ENCODE measurements around the gene INPP5A. TPM values are rescaled to one million over a fixed set of nuclear protein-coding genes. Genes with fewer than 3 reads are reported as not detected.

The INPP5A gene
- total RNA-seq, 4 donors from 2014 or later: 16.9 to 58.2 (median 29.5) TPM

DNA sequence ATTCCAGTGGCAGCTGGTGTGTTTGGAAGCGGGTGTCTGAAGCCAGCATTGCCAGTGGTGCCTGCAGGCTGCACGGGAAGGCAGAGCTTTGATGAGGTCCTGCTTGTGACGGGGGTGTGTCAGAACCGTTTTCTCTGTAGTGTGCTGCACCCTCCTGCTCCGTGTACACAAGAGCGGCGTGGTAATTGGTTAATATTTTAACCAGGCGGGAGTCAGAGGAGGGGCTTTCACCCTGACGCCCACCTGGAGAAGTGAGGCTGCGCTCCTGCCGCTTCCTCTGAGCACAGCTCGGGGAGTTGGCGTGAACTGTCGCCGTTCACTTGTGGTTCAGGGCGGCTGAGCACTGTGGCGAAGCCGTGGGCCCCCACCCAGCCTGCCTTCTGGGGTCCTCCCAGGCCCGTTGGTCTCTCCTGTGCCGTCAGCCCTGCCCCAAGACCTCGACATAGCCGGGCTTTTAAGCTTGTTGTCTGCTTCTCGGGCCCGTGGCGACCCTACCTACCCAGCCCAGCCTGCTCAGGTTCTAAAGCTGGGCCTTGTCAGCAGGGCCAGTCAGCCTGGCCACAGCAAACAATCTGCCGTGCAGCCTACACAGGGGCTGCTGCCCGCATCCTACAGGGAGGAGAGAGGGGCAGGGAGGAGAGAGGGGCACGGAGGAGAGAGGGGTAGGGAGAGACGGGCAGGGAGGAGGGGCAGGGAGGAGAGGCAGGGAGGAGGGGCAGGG is 236.8 kb downstream of the INPP5A start:
- intact Hi-C loops (cut with DNase I): no loop called here
- Histone ChIP-seq H3K9me3 (no peaks in the 10 kb centered on the region), H3K36me3 (peaks cover 3 to 53% (median 7%) of the 10 kb centered on the region in 3 donors), H3K27ac (no peak overlapping the region), H3K4me3 (no peak overlapping the region), H3K27me3 (no peaks in the 10 kb centered on the region), H3K4me1 (peaks cover 0 to 4% (median 0%) of the 10 kb centered on the region in 3 donors)
- no peak for DNase-seq
- TF ChIP-seq POLR2A (IDR thresholded peaks at IDR 0.05): no peak
- TF ChIP-seq, protein P1, sequence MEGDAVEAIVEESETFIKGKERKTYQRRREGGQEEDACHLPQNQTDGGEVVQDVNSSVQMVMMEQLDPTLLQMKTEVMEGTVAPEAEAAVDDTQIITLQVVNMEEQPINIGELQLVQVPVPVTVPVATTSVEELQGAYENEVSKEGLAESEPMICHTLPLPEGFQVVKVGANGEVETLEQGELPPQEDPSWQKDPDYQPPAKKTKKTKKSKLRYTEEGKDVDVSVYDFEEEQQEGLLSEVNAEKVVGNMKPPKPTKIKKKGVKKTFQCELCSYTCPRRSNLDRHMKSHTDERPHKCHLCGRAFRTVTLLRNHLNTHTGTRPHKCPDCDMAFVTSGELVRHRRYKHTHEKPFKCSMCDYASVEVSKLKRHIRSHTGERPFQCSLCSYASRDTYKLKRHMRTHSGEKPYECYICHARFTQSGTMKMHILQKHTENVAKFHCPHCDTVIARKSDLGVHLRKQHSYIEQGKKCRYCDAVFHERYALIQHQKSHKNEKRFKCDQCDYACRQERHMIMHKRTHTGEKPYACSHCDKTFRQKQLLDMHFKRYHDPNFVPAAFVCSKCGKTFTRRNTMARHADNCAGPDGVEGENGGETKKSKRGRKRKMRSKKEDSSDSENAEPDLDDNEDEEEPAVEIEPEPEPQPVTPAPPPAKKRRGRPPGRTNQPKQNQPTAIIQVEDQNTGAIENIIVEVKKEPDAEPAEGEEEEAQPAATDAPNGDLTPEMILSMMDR (IDR thresholded peaks at IDR 0.05): no peak
- WGBS, 2 donors: 85 to 88% methylated on average over 12 to 17 of the region's 29 CpGs

DNA sequence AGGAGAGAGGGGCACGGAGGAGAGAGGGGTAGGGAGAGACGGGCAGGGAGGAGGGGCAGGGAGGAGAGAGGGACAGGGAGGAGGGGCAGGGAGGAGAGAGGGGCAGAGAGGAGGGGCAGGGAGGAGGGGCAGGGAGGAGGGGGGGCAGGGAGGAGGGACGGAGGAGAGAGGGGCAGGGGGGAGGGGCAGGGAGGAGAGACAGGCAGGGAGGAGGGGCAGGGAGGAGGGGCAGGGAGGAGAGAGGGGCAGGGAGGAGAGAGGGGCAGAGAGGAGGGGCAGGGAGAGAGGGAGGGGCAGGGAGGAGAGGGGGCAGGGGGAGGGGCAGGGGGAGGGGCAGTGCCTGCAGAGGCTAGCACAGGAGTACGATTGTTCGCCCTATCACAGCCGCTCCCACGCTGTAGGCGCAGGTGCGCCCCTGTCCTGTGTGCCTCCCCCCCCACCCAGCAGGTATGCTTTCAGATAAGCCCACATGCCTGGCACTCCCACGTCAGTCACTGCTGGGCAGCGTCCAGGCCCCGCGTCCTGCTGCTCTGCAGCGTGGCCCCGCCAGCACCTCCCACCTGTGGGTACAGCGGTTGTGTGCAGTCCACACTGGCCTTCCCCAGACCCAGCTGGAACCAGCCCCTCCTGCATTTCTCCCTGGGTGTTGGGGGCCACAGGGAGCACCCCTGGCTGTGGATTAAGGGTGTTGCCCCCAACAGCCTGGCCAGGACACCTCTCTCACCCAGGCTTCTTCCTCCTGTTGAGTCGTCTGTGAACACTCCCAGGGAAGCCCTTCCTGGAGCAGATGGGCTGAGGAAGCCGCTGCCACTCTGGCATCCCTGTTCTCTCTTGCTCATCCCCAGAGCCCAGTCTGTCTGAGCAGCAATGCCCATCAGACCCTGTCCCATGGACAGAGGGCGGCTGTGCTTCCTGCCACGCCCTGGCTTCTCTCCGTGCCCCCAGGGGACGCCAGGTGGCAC is 237.6 kb downstream of the INPP5A start:
- no peak for DNase-seq
- intact Hi-C loops (cut with DNase I): no loop called here
- 71 to 86% methylated on average over 12 to 17 of the region's 22 CpGs for WGBS, 2 donors

DNA sequence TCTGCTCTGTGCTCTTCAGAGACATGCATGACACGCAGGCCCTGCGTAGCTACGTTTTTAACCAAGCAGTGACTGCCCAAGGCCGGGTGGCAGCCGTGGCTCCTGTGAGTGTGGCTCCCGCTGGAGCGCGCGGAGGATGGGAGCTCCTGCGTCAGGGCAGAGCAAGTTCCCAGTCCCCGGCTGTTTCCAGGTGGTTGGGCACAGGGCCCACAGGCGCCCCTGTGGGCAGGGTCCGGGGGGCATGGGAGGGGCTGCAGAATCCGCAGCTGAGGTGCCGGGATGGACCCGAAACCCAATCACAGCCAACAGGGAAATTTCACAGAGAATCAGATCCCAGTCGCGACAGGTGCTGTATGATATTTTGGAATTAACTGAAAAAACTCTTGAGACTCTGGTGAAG is 238.6 kb downstream of the INPP5A start:
- peaks cover 0 to 4% (median 0%) of the 10 kb centered on the region in 3 donors for H3K4me1 ChIP-seq
- no peaks in the 10 kb centered on the region for H3K9me3 ChIP-seq
- no peaks in the 10 kb centered on the region for H3K27me3 ChIP-seq
- H3K27ac ChIP-seq: no peak overlapping the region
- WGBS, 2 donors: 76% methylated on average over 3 of the region's 18 CpGs; no CpG with 5 or more reads in 1 of the 2 donors
- H3K36me3 ChIP-seq: peaks cover 3 to 51% (median 7%) of the 10 kb centered on the region in 3 donors
- no peak for DNase-seq
- no peak overlapping the region for H3K4me3 ChIP-seq
- intact Hi-C loops (cut with DNase I): no loop called here
- TF ChIP-seq, protein P1 (IDR thresholded peaks at IDR 0.05): no peak
- TF ChIP-seq POLR2A (IDR thresholded peaks at IDR 0.05): no peak

More for the DNA sequence above, 237.6 kb downstream of the INPP5A start:
- TF ChIP-seq, protein P1 (IDR thresholded peaks at IDR 0.05): no peak
- TF ChIP-seq POLR2A (IDR thresholded peaks at IDR 0.05): no peak
- Histone ChIP-seq H3K27ac (no peak overlapping the region), H3K4me1 (peaks cover 0 to 4% (median 0%) of the 10 kb centered on the region in 3 donors), H3K4me3 (no peak overlapping the region), H3K9me3 (no peaks in the 10 kb centered on the region), H3K36me3 (peaks cover 3 to 53% (median 7%) of the 10 kb centered on the region in 3 donors), H3K27me3 (no peaks in the 10 kb centered on the region)

- intact Hi-C loops (cut with DNase I): no loop called here
- no peak overlapping the region for H3K27ac ChIP-seq
- H3K4me3 ChIP-seq: no peak overlapping the region
- TF ChIP-seq POLR2A (IDR thresholded peaks at IDR 0.05): no peak
- TF ChIP-seq, protein P1 (IDR thresholded peaks at IDR 0.05): no peak
- 85 to 88% methylated on average over 8 to 11 of the region's 18 CpGs for WGBS, 2 donors
- no peaks in the 10 kb centered on the region for H3K9me3 ChIP-seq
- peaks cover 3 to 54% (median 7%) of the 10 kb centered on the region in 3 donors for H3K36me3 ChIP-seq
- H3K4me1 ChIP-seq: peaks cover 0 to 4% (median 0%) of the 10 kb centered on the region in 3 donors
- DNase-seq: no peak
- H3K27me3 ChIP-seq: no peaks in the 10 kb centered on the region
Observed at GRCh38 chr10:132776821-132777220, 239.2 kb downstream of the INPP5A start.
